ENCODE data around the gene CD160.

The CD160 gene

DNA sequence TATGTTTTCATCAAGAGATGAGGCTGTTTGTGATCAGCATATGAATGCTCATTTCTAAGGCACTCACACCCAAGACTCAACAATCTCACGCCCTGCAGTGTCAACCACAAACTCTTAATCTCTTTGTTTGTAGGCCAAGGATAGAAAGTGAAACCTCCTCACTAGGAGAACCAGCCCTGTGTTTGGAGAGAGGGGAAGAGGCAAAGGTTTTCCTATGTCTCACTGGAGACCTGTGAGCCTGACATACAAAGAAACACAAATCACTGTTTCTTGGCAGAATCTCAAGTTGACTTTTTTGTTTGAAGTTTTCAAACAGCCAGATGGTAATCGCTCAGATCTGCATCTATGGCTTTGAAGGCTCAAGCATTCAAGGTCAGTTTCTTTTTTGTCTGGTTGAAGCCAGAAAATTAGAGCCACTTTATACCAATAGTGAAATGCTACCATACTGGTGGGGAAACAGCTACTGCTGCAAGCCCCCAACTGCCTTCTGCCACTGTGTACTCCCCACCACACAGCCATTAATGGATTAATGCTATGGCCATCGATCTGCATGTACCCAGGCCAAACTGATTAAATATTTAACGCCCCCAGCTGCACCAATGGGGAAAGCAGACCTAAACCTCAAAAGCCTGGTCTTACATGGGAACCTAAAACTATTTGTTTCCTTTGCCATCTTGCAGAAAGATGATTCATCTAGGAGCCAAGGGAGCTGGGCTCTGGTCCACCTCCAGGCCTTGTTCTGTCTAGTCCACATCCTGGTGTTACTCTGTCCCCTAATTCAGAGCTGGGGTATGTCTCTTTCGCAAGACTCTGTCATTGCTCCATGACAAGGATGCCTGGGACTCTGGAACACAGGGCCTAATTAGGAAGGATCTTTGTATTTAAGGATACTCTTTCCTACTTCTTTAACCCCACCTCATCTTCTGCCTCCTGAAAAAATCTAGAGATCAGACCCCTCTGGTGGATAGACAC is 28.4 kb upstream of the CD160 start:
- no peak overlapping the region for H3K4me3 ChIP-seq (ENCODE audit: low read length)
- peak; percentile 9 for DNase-seq (ENCODE audit: low read depth)
- TF ChIP-seq CTCF (conservative IDR thresholded peaks at IDR 0.05; ENCODE audit: low read depth, low read length) = no peak

- no peak for TF ChIP-seq CTCF (conservative IDR thresholded peaks at IDR 0.05; ENCODE audit: low read depth, low read length)
- DNase-seq (ENCODE audit: low read depth) = no peak
- H3K4me3 ChIP-seq (ENCODE audit: low read length) = no peak overlapping the region
Observed at GRCh38 chr1:145692785-145693443, 26.4 kb upstream of the CD160 start.

DNA sequence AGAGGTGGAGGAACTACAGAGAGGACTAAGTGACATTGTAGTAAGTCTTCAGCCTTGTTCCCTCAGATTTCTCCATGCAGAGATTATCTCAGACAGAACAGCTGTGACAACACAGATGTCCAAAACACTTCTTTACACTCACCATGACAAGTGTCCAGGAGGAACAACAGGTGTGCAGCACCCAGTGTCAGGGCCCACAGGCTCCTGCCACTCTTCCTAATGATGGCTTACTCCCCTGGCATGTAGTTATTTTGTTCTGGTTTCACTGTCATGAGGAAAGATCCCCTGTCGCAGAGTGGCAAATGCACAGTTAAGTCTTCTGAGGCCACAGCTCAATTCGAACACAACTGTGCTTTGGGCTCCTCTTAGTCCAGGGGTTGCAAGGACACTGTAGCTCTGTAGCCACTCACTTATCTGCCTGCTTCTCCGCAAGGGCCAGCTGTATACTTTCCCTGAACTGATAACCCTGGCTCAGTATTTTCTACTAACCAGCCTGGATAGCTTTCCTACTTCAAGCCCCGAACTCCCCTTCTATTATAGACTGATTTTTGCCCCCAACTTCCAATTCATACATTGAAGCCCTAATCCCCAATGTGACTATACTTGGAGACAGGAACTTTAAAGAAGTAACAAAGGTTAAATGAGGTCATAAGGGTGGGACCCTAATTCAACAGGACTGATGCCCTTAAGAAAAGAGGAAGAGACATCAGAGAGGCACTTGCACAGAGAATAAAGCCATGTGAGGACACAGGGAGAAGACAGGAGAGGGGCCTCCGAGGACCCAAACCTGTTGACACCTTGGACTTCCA is 23.3 kb upstream of the CD160 start:
- no peak for TF ChIP-seq CTCF (conservative IDR thresholded peaks at IDR 0.05; ENCODE audit: low read depth, low read length)
- no peak for DNase-seq (ENCODE audit: low read depth)
- H3K4me3 ChIP-seq (ENCODE audit: low read length) = no peak overlapping the region

DNA sequence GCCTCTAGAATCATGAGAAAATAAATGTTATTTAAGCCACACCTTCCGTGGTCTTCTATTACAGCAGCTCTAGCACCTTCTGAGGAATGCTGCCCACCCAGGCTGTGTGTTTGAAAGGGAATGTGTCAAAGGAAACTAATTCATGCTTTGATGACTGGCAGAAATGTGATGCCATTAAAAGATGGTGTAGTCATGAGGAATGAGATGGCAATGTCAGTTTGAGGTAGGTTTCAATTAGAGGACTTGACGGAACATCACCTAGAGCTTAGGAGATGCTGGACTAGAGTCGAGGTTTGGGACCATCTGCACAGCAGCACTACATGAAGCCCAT is 22.7 kb upstream of the CD160 start:
- H3K4me3 ChIP-seq (ENCODE audit: low read length) = no peak overlapping the region
- no peak for DNase-seq (ENCODE audit: low read depth)
- no peak for TF ChIP-seq CTCF (conservative IDR thresholded peaks at IDR 0.05; ENCODE audit: low read depth, low read length)

DNA sequence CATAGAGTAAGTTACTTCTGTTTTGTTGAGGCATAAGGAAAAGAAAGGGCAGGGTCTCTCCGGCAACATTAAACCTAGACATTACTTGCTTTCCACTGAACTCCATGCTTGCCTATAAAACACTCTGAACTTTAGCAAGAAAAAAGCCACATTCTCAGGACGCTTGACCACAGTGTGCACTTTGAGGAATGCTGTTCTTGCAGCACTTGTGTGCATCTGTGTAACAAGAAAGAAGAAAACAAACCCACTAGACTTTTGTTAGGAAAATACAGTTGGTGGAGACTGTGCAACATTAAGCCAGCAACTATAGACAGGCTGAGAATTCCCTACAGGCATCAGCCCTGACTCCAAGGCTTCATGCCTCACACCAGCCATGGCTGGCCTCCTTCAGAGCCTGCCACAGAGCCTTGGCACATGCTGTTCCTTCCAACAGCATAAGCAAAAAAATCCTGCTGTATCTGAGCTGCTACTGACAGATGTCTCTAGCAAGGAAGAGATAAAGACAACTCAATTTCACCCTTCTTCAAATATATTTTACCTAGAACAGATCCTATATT is 17.9 kb upstream of the CD160 start:
- TF ChIP-seq CTCF (conservative IDR thresholded peaks at IDR 0.05; ENCODE audit: low read depth, low read length) = no peak
- H3K4me3 ChIP-seq (ENCODE audit: low read length) = no peak overlapping the region
- no peak for DNase-seq (ENCODE audit: low read depth)

- no peak for TF ChIP-seq CTCF (conservative IDR thresholded peaks at IDR 0.05; ENCODE audit: low read depth, low read length)
- no peak for DNase-seq (ENCODE audit: low read depth)
- no peak overlapping the region for H3K4me3 ChIP-seq (ENCODE audit: low read length)
Observed at GRCh38 chr1:145702052-145702451, 17.2 kb upstream of the CD160 start.

All from retinal pigment epithelial cell (primary cell).